HEK293 (cell line): Measurements from ENCODE around the gene TTC31.

Experiments
- WT1 ChIP-seq: fragments of 450-650 bp; formaldehyde crosslinking; IDR thresholded peaks from 2 replicates; pipeline ENCODE4 v1.5.1; 2016; ENCODE audit warnings: missing biosample characterization, missing genetic modification characterization
- ZBTB21 ChIP-seq: fragments of 450-650 bp; formaldehyde crosslinking; IDR thresholded peaks from 2 replicates; pipeline ENCODE4 v1.5.1; 2017; ENCODE audit warnings: missing biosample characterization, missing genetic modification characterization
- ZBTB7A ChIP-seq: fragments of 450-650 bp; formaldehyde crosslinking; IDR thresholded peaks from 2 replicates; pipeline ENCODE4 v1.5.1; 2016; ENCODE audit warnings: low read depth, missing biosample characterization, missing genetic modification characterization
- ZFP69B ChIP-seq: fragments of 450-650 bp; formaldehyde crosslinking; IDR thresholded peaks from 2 replicates; pipeline ENCODE4 v1.5.1; 2016; ENCODE audit warnings: missing biosample characterization, missing genetic modification characterization
- ZNF155 ChIP-seq: fragments of 450-650 bp; formaldehyde crosslinking; IDR thresholded peaks from 2 replicates; pipeline ENCODE4 v1.5.1; 2016; ENCODE audit warnings: missing biosample characterization, missing genetic modification characterization
- ZNF169 ChIP-seq: fragments of 450-650 bp; formaldehyde crosslinking; IDR thresholded peaks from 2 replicates; pipeline ENCODE4 v1.5.1; 2016; ENCODE audit warnings: missing biosample characterization, missing genetic modification characterization
- ZNF239 ChIP-seq: fragments of 450-650 bp; formaldehyde crosslinking; IDR thresholded peaks from 2 replicates; pipeline ENCODE4 v1.5.1; 2016; ENCODE audit warnings: missing biosample characterization, missing genetic modification characterization
- ZNF266 ChIP-seq: fragments of 450-650 bp; formaldehyde crosslinking; IDR thresholded peaks from 2 replicates; pipeline ENCODE4 v1.5.1; 2016; ENCODE audit warnings: missing biosample characterization, missing genetic modification characterization, low read depth
- ZNF335 ChIP-seq: fragments of 450-650 bp; formaldehyde crosslinking; conservative IDR thresholded peaks from 2 replicates; pipeline ENCODE4 v1.5.1; 2016; ENCODE audit warnings: missing biosample characterization, missing genetic modification characterization
- ZNF473 ChIP-seq: fragments of 450-650 bp; formaldehyde crosslinking; IDR thresholded peaks from 2 replicates; pipeline ENCODE4 v1.5.1; 2017; ENCODE audit warnings: missing biosample characterization, missing genetic modification characterization
- ZNF48 ChIP-seq: fragments of 450-650 bp; formaldehyde crosslinking; IDR thresholded peaks from 2 replicates; pipeline ENCODE4 v1.5.1; 2016; ENCODE audit warnings: missing biosample characterization, missing genetic modification characterization
- ZNF549 ChIP-seq: fragments of 450-650 bp; IDR thresholded peaks from 2 replicates; pipeline ENCODE4 v1.5.1; 2018; ENCODE audit warnings: missing biosample characterization, missing genetic modification characterization, mild to moderate bottlenecking, inconsistent platforms, moderate library complexity
- ZNF621 ChIP-seq: fragments of 450-650 bp; formaldehyde crosslinking; IDR thresholded peaks from 2 replicates; pipeline ENCODE4 v1.5.1; 2017; ENCODE audit warnings: missing biosample characterization, missing genetic modification characterization
- ZNF624 ChIP-seq: fragments of 450-650 bp; formaldehyde crosslinking; IDR thresholded peaks from 2 replicates; pipeline ENCODE4 v1.5.1; 2017; ENCODE audit warnings: missing biosample characterization, missing genetic modification characterization
- ZNF707 ChIP-seq: fragments of 450-650 bp; formaldehyde crosslinking; IDR thresholded peaks from 2 replicates; pipeline ENCODE4 v1.5.1; 2016; ENCODE audit warnings: missing biosample characterization, missing genetic modification characterization
- ZNF791 ChIP-seq: fragments of 450-650 bp; formaldehyde crosslinking; IDR thresholded peaks from 2 replicates; pipeline ENCODE4 v1.5.1; 2016; ENCODE audit warnings: missing biosample characterization, missing genetic modification characterization
- ZNF792 ChIP-seq: fragments of 450-650 bp; formaldehyde crosslinking; IDR thresholded peaks from 2 replicates; pipeline ENCODE4 v1.5.1; 2016; ENCODE audit warnings: missing biosample characterization, missing genetic modification characterization
- ZNF830 ChIP-seq: fragments of 450-650 bp; IDR thresholded peaks from 2 replicates; pipeline ENCODE4 v1.5.0; 2018; ENCODE audit warnings: missing biosample characterization, missing genetic modification characterization, low read depth, mild to moderate bottlenecking, moderate library complexity
- ZSCAN30 ChIP-seq: fragments of 450-650 bp; IDR thresholded peaks from 2 replicates; pipeline ENCODE4 v1.5.1; 2018; ENCODE audit warnings: missing biosample characterization, mild to moderate bottlenecking, missing genetic modification characterization, moderate library complexity
- TF ChIP-seq, protein P1 (sequence below): fragments of 450-650 bp; formaldehyde crosslinking; IDR thresholded peaks from 2 replicates; pipeline ENCODE4 v1.5.1; 2016; ENCODE audit warnings: missing biosample characterization, missing genetic modification characterization
- TF ChIP-seq, protein P2 (sequence below): fragments of 450-650 bp; formaldehyde crosslinking; conservative IDR thresholded peaks from 2 replicates; pipeline ENCODE4 v1.5.1; 2016; ENCODE audit warnings: low read depth, missing biosample characterization, missing genetic modification characterization
- TF ChIP-seq, protein P3 (sequence below): fragments of 450-650 bp; formaldehyde crosslinking; IDR thresholded peaks from 2 replicates; pipeline ENCODE4 v1.5.1; 2016; ENCODE audit warnings: missing biosample characterization, missing genetic modification characterization
- TF ChIP-seq, protein P4 (sequence below): fragments of 450-650 bp; formaldehyde crosslinking; IDR thresholded peaks from 2 replicates; pipeline ENCODE4 v1.5.1; 2016; ENCODE audit warnings: missing biosample characterization, missing genetic modification characterization
- TF ChIP-seq, protein P5 (sequence below): fragments of 450-650 bp; formaldehyde crosslinking; IDR thresholded peaks from 2 replicates; pipeline ENCODE4 v1.5.1; 2016; ENCODE audit warnings: missing biosample characterization, missing genetic modification characterization, borderline replicate concordance

The TTC31 gene

DNA sequence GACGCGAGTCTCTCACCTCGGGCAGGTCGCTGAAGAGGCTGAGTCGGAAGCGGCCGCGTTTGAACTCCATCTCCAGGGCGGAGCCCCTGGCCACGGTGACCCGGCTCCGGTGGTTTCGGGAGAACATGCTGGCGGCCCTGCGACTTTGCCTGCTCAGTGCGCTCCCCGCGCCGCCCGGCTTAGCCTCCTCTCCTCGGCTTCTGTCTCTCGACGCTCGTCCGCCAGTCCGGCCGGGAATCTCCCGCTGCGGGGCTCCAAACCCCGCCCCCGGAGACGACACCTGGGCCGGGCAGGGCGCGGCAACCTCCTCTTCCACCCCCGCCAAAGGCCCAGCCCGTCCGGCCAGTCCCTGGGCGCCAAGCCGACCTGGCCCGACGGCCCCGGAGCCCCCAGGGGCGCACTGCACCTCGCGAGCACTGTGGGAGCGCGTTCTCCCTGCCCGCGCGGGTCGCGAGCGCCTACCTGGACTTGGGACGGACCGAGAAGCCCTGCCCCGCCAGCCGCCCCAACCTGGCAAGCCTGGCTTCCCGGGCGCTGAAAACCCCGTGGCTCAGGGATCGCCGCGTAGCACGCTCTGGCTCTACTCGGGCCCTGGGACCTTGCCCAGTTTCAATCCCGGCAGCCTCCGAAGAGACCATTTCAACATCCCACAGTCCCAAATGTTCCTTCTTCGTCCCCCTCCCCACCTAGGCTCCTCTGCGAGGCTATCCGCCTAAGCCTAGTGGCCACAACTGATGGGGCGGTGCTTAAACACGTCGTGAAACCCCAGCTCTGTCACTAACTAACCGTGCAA lies 41.0 kb upstream of the TTC31 start, which contains the start of gene RTKN (continued):
- TF ChIP-seq, protein P1, sequence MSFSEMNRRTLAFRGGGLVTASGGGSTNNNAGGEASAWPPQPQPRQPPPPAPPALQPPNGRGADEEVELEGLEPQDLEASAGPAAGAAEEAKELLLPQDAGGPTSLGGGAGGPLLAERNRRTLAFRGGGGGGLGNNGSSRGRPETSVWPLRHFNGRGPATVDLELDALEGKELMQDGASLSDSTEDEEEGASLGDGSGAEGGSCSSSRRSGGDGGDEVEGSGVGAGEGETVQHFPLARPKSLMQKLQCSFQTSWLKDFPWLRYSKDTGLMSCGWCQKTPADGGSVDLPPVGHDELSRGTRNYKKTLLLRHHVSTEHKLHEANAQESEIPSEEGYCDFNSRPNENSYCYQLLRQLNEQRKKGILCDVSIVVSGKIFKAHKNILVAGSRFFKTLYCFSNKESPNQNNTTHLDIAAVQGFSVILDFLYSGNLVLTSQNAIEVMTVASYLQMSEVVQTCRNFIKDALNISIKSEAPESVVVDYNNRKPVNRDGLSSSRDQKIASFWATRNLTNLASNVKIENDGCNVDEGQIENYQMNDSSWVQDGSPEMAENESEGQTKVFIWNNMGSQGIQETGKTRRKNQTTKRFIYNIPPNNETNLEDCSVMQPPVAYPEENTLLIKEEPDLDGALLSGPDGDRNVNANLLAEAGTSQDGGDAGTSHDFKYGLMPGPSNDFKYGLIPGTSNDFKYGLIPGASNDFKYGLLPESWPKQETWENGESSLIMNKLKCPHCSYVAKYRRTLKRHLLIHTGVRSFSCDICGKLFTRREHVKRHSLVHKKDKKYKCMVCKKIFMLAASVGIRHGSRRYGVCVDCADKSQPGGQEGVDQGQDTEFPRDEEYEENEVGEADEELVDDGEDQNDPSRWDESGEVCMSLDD (tag by site-specific recombination) = no peak; the same call in 1 of the 2 replicates
- no peak for TF ChIP-seq ZSCAN30 (tag by site-specific recombination)
- TF ChIP-seq ZNF48 (tag by site-specific recombination) = no peak
- no peak for TF ChIP-seq ZBTB21
- TF ChIP-seq, protein P2, sequence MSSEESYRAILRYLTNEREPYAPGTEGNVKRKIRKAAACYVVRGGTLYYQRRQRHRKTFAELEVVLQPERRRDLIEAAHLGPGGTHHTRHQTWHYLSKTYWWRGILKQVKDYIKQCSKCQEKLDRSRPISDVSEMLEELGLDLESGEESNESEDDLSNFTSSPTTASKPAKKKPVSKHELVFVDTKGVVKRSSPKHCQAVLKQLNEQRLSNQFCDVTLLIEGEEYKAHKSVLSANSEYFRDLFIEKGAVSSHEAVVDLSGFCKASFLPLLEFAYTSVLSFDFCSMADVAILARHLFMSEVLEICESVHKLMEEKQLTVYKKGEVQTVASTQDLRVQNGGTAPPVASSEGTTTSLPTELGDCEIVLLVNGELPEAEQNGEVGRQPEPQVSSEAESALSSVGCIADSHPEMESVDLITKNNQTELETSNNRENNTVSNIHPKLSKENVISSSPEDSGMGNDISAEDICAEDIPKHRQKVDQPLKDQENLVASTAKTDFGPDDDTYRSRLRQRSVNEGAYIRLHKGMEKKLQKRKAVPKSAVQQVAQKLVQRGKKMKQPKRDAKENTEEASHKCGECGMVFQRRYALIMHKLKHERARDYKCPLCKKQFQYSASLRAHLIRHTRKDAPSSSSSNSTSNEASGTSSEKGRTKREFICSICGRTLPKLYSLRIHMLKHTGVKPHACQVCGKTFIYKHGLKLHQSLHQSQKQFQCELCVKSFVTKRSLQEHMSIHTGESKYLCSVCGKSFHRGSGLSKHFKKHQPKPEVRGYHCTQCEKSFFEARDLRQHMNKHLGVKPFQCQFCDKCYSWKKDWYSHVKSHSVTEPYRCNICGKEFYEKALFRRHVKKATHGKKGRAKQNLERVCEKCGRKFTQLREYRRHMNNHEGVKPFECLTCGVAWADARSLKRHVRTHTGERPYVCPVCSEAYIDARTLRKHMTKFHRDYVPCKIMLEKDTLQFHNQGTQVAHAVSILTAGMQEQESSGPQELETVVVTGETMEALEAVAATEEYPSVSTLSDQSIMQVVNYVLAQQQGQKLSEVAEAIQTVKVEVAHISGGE (tag by site-specific recombination) = peak; percentile 27; the same call in 1 of the 2 replicates
- TF ChIP-seq, protein P3, sequence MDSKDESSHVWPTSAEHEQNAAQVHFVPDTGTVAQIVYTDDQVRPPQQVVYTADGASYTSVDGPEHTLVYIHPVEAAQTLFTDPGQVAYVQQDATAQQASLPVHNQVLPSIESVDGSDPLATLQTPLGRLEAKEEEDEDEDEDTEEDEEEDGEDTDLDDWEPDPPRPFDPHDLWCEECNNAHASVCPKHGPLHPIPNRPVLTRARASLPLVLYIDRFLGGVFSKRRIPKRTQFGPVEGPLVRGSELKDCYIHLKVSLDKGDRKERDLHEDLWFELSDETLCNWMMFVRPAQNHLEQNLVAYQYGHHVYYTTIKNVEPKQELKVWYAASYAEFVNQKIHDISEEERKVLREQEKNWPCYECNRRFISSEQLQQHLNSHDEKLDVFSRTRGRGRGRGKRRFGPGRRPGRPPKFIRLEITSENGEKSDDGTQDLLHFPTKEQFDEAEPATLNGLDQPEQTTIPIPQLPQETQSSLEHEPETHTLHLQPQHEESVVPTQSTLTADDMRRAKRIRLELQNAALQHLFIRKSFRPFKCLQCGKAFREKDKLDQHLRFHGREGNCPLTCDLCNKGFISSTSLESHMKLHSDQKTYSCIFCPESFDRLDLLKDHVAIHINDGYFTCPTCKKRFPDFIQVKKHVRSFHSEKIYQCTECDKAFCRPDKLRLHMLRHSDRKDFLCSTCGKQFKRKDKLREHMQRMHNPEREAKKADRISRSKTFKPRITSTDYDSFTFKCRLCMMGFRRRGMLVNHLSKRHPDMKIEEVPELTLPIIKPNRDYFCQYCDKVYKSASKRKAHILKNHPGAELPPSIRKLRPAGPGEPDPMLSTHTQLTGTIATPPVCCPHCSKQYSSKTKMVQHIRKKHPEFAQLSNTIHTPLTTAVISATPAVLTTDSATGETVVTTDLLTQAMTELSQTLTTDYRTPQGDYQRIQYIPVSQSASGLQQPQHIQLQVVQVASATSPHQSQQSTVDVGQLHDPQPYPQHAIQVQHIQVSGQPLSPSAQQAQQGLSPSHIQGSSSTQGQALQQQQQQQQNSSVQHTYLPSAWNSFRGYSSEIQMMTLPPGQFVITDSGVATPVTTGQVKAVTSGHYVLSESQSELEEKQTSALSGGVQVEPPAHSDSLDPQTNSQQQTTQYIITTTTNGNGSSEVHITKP (tag by site-specific recombination) = peak; percentile 80
- no peak for TF ChIP-seq ZNF621 (tag by site-specific recombination)
- no peak for TF ChIP-seq ZNF624 (tag by site-specific recombination)
- TF ChIP-seq ZBTB7A (tag by site-specific recombination) = no peak
- TF ChIP-seq ZNF169 (tag by site-specific recombination) = no peak
- TF ChIP-seq ZNF792 (tag by site-specific recombination) = no peak
- no peak for TF ChIP-seq ZNF239 (tag by site-specific recombination)
- TF ChIP-seq WT1 (tag by site-specific recombination) = no peak
- no peak for TF ChIP-seq ZNF830 (tag by site-specific recombination)
- no peak for TF ChIP-seq ZNF707 (tag by site-specific recombination)
- TF ChIP-seq ZNF791 (tag by site-specific recombination) = no peak
- TF ChIP-seq, protein P4, sequence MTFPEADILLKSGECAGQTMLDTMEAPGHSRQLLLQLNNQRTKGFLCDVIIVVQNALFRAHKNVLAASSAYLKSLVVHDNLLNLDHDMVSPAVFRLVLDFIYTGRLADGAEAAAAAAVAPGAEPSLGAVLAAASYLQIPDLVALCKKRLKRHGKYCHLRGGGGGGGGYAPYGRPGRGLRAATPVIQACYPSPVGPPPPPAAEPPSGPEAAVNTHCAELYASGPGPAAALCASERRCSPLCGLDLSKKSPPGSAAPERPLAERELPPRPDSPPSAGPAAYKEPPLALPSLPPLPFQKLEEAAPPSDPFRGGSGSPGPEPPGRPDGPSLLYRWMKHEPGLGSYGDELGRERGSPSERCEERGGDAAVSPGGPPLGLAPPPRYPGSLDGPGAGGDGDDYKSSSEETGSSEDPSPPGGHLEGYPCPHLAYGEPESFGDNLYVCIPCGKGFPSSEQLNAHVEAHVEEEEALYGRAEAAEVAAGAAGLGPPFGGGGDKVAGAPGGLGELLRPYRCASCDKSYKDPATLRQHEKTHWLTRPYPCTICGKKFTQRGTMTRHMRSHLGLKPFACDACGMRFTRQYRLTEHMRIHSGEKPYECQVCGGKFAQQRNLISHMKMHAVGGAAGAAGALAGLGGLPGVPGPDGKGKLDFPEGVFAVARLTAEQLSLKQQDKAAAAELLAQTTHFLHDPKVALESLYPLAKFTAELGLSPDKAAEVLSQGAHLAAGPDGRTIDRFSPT (tag by site-specific recombination) = peak; percentile 64
- TF ChIP-seq ZNF155 (tag by site-specific recombination) = no peak
- TF ChIP-seq, protein P5, sequence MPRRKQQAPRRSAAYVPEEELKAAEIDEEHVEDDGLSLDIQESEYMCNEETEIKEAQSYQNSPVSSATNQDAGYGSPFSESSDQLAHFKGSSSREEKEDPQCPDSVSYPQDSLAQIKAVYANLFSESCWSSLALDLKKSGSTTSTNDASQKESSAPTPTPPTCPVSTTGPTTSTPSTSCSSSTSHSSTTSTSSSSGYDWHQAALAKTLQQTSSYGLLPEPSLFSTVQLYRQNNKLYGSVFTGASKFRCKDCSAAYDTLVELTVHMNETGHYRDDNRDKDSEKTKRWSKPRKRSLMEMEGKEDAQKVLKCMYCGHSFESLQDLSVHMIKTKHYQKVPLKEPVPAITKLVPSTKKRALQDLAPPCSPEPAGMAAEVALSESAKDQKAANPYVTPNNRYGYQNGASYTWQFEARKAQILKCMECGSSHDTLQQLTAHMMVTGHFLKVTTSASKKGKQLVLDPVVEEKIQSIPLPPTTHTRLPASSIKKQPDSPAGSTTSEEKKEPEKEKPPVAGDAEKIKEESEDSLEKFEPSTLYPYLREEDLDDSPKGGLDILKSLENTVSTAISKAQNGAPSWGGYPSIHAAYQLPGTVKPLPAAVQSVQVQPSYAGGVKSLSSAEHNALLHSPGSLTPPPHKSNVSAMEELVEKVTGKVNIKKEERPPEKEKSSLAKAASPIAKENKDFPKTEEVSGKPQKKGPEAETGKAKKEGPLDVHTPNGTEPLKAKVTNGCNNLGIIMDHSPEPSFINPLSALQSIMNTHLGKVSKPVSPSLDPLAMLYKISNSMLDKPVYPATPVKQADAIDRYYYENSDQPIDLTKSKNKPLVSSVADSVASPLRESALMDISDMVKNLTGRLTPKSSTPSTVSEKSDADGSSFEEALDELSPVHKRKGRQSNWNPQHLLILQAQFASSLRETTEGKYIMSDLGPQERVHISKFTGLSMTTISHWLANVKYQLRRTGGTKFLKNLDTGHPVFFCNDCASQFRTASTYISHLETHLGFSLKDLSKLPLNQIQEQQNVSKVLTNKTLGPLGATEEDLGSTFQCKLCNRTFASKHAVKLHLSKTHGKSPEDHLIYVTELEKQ (tag by site-specific recombination) = no peak
- TF ChIP-seq ZNF473 (tag by site-specific recombination) = no peak
- peak; percentile 71 for TF ChIP-seq ZNF335 (tag by site-specific recombination)
- TF ChIP-seq ZNF266 (tag by site-specific recombination) = no peak
- TF ChIP-seq ZNF549 (tag by site-specific recombination) = no peak
- TF ChIP-seq ZFP69B (tag by site-specific recombination) = no peak
